Psoas muscle (tissue), 8 donors: ENCODE measurements around the gene SPOCD1. TPM values are rescaled to one million over a fixed set of nuclear protein-coding genes. Genes with fewer than 3 reads are reported as not detected.

Experiments used
- ATAC-seq, 4 donors: fragments of 200-7000 bp; cut with Tn5 transposase; one replicate each; pipeline ENCODE4 v1.9.1; 2020; ENCODE audit warnings: moderate library complexity in 3 of 4, mild to moderate bottlenecking in 2 of 4
- DNase-seq, 2 donors: peaks; one replicate each; pipeline ENCODE4 v3.0.0-alpha.2; 2020
- H3K27ac ChIP-seq: fragments of 200-600 bp; one replicate; pipeline ENCODE4 v1.8.0; 2022
- H3K27me3 ChIP-seq, 3 donors: fragments of 200-600 bp in 1 of 3; one replicate each; pipeline versions ENCODE4 v1.6.1 to v1.8.0; 2013 to 2022; ENCODE audit warnings: low read length in 2 of 3, mild to moderate bottlenecking in 2 of 3, moderate library complexity in 1 of 3; ENCODE audit not compliant: insufficient read depth in 3 of 3
- H3K36me3 ChIP-seq, 2 donors: fragments of 200-600 bp in 1 of 2; one replicate each; pipeline versions ENCODE4 v1.6.1 to v1.8.0; 2013 to 2022; ENCODE audit warnings: low read depth in 1 of 2, mild to moderate bottlenecking in 1 of 2, moderate library complexity in 1 of 2; ENCODE audit not compliant: insufficient read depth in 1 of 2
- H3K4me1 ChIP-seq: fragments of 200-600 bp; one replicate; pipeline ENCODE4 v1.8.0; 2022
- H3K4me3 ChIP-seq: fragments of 200-600 bp; one replicate; pipeline ENCODE4 v1.8.0; 2022; ENCODE audit warnings: mild to moderate bottlenecking
- H3K9me3 ChIP-seq: fragments of 200-600 bp; one replicate; pipeline ENCODE4 v1.8.0; 2022
- WGBS, 3 donors: extraction: QIAGEN DNeasy Blood & Tissue Kit; methylation state at CpG; one replicate each; pipeline versions ENCODE4 v1.1.6 to v1.1.7; 2013; 5-methylcytosine and 5-hydroxymethylcytosine counted together
- intact Hi-C, 2 donors: fragments of 100-400 bp; cut with DNase I; formaldehyde crosslinking; loops; one replicate each; pipeline versions ENCODE4 v1.11.0 to v1.14.2; 2022
- polyA plus RNA-seq, 3 donors: library from polyadenylated mRNA; stranded (reverse); fragments of 200-250 nt; gene quantifications; one replicate each; pipeline ENCODE4 v1.2.3, GENCODE V29; 2013
- total RNA-seq, 4 donors: library from RNA; stranded (reverse); fragmentation: NEBNext Ultra II Directional in 2 of 4; extraction: Animal tissue kit (Norgen Biotek cat#: 25700) in 2 of 4; gene quantifications; one replicate each; pipeline versions ENCODE4 v1.2.1 to v1.2.4, GENCODE V29; 2021 to 2023
- TF ChIP-seq, protein P1 (sequence below): fragments of 200-600 bp; IDR thresholded peaks from one replicate; pipeline ENCODE4 v1.8.0; 2022; ENCODE audit warnings: antibody characterized with exemption
- donor health status: healthy with polysubstance abuse.
- donor health status: DM: no; HTN: no; CAD: no; lungs with moderate emphysema.
- donor health status: Bipolar disorder and iron deficiency.
- donor health status: healthy.
- donor health status: DM: yes; HTN: yes; CAD: no.
- donor health status: DM: no; HTN: no; CAD: no.
- donor health status: DM: no; HTN: no; CAD: no.
- donor health status: DM: yes; HTN: yes; CAD: no.

The SPOCD1 gene
- total and polyA plus RNA-seq, 7 donors = 0.05 to 2.5 (median 0.15) TPM; not detected in 2

GRCh38 chr1:31785947-31786290, 29.9 kb downstream of the SPOCD1 start:
- H3K27ac ChIP-seq = no peak overlapping the region
- TF ChIP-seq, protein P1, sequence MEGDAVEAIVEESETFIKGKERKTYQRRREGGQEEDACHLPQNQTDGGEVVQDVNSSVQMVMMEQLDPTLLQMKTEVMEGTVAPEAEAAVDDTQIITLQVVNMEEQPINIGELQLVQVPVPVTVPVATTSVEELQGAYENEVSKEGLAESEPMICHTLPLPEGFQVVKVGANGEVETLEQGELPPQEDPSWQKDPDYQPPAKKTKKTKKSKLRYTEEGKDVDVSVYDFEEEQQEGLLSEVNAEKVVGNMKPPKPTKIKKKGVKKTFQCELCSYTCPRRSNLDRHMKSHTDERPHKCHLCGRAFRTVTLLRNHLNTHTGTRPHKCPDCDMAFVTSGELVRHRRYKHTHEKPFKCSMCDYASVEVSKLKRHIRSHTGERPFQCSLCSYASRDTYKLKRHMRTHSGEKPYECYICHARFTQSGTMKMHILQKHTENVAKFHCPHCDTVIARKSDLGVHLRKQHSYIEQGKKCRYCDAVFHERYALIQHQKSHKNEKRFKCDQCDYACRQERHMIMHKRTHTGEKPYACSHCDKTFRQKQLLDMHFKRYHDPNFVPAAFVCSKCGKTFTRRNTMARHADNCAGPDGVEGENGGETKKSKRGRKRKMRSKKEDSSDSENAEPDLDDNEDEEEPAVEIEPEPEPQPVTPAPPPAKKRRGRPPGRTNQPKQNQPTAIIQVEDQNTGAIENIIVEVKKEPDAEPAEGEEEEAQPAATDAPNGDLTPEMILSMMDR = no peak
- peak in 1 of 2 donors; percentile 6 for DNase-seq
- ATAC-seq = no peak
- H3K36me3 ChIP-seq = no peaks in the 10 kb centered on the region
- peaks cover 4% of the 10 kb centered on the region for H3K4me1 ChIP-seq
- H3K27me3 ChIP-seq = no peaks in the 10 kb centered on the region
- no peak overlapping the region for H3K4me3 ChIP-seq
- H3K9me3 ChIP-seq = no peaks in the 10 kb centered on the region
- intact Hi-C loops = loop anchor here (5.0 to 10.0 kb wide), 2 partner anchors 221 to 224 kb away; no protein-coding TSS in a partner anchor
- WGBS, 3 donors = 75 to 88% (median 83%) methylated on average over 3 of the region's 3 CpGs

DNA sequence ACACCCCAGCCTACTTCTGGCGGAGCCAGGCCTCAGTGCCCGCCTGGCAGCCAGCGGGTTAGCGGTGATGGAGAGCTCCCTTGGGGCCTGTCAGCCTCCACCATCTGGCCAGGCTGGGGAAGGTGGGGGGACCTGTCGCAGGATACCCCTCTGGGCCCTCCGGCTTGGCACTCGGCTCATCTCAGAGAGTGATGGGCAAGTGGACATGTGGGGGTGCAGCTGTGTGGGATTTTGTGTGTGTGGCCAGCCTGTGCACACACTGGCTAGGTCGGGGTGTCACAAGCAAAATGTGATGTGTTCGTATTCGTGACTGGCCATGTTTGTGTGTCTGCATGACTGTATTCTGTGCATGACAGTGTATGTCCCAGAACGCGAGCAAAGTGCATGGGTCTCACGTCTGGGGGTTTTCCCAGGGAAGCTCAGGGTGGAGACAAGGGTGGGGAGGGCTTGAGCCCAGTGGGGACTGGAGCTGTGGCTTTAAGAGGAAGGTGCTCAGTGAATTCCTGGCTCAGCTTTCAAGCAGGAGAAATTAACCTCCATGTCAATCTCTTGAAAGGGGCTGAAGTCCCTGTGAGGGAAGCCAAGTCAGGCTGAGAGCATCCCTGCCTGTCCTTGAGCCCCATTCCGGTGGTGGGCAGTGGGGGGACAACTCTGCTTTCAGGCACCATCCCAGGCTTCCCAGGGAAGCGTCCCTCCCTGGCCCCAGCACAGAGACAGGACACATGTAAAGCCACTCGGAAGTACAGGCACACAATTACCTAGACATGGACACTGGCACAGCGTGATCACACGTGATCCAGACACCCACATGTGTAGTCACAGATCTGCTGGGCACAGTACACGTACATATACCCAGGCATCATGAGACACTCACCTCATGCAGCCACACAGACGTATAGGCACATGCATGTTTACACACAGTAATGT, 30.5 kb downstream of the SPOCD1 start:
- DNase-seq = peak in 1 of 2 donors; percentile 52
- H3K27me3 ChIP-seq = no peaks in the 10 kb centered on the region
- no peak for ATAC-seq
- H3K36me3 ChIP-seq = no peaks in the 10 kb centered on the region
- H3K4me1 ChIP-seq = peaks cover 4% of the 10 kb centered on the region
- no peak overlapping the region for H3K27ac ChIP-seq
- no peak overlapping the region for H3K4me3 ChIP-seq
- no peaks in the 10 kb centered on the region for H3K9me3 ChIP-seq
- TF ChIP-seq, protein P1 = no peak
- WGBS, 3 donors = 71 to 74% (median 73%) methylated on average over 20 of the region's 20 CpGs
- intact Hi-C loops = loop anchor here (5.0 to 10.0 kb wide), 2 partner anchors 220 to 223 kb away; no protein-coding TSS in a partner anchor

DNA sequence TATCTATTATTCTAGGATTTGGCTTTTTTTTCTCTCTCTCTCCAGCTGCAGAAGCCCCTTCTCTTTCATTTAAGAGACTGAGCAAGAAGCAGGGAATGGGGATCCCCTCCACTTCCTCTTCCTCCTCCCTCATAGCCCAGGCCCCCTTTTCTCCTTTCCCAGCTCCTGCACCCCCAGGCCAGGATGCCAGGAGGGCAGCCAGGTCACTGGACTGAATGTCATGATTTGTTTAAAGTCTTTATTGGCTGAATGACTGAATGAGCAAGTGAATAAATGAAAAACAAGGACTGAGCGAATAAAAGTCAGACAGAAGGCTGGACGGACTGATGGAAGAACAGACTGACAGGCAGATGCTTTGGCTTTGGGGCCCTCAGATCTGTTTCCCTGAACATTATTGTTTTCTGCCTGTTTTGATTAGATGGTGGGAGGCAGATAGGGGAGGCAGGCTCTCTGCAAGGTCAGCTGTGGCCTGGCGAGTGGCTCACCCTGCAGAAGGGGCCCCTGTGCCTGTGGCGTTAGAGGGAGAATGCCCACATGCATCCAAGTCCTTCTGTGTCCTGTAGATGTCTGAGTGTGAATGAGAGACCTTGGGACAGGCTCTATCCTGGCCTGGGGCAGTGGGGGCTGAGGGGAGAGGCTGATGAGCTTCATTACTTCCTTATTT, 31.3 kb downstream of the SPOCD1 start:
- Histone ChIP-seq H3K27ac (no peak overlapping the region), H3K4me1 (peaks cover 4% of the 10 kb centered on the region), H3K9me3 (no peaks in the 10 kb centered on the region), H3K36me3 (no peaks in the 10 kb centered on the region), H3K4me3 (no peak overlapping the region), H3K27me3 (no peaks in the 10 kb centered on the region)
- TF ChIP-seq, protein P1 = no peak
- WGBS, 3 donors = 86 to 92% (median 90%) methylated on average over 4 of the region's 4 CpGs
- DNase-seq (peak in 1 of 2 donors; percentile 13), ATAC-seq (no peak)
- intact Hi-C loops = loop anchor here (5.0 to 10.0 kb wide), 2 partner anchors 220 to 222 kb away; no protein-coding TSS in a partner anchor

GRCh38 chr1:31783846-31784245, 32.0 kb downstream of the SPOCD1 start:
- DNase-seq (peak in 1 of 2 donors; percentile 25), ATAC-seq (no peak)
- no peak overlapping the region for H3K4me3 ChIP-seq
- H3K4me1 ChIP-seq = peaks cover 4% of the 10 kb centered on the region
- no peak overlapping the region for H3K27ac ChIP-seq
- intact Hi-C loops = loop anchor here in 1 of 2 donors (10.0 kb wide), 1 partner anchor 219 kb away; no protein-coding TSS in a partner anchor
- no peaks in the 10 kb centered on the region for H3K27me3 ChIP-seq
- H3K36me3 ChIP-seq = no peaks in the 10 kb centered on the region
- WGBS, 3 donors = 94 to 96% (median 95%) methylated on average over 3 of the region's 3 CpGs
- no peaks in the 10 kb centered on the region for H3K9me3 ChIP-seq
- TF ChIP-seq, protein P1 = no peak
